HepG2 (cell line): ENCODE measurements around the gene PTPRD. TPM values are rescaled to one million over a fixed set of nuclear protein-coding genes. Genes with fewer than 3 reads are reported as not detected.

ENCODE experiments used
- ATAC-seq: fragments of 200-7000 bp; cut with Tn5 transposase; 3 replicates; pipeline ENCODE4 v1.9.1; 2020; ENCODE audit warnings: mild to moderate bottlenecking, moderate library complexity
- BruUV-seq: library from RNA; stranded (reverse); fragments of 400-500 nt; replicated peaks from 2 replicates; lab custom pipeline; 2021; lab: Mats Ljungman, UMichigan
- CTCF ChIA-PET: fragments of 300-600 bp; formaldehyde crosslinking; extraction: SDS; loops from one replicate; lab custom pipeline; 2021; ENCODE audit warnings: low total read pairs, inconsistent platforms, low intra/inter-chr PET ratio; lab: Yijun Ruan, JAX
- POLR2A ChIA-PET: fragments of 350-600 bp; sonication (Branson Sonifier 250); formaldehyde crosslinking; loops from one replicate; lab custom pipeline; 2020; ENCODE audit warnings: antibody characterized with exemption, inconsistent platforms; lab: Yijun Ruan, JAX
- DNase-seq: peaks from one replicate; pipeline ENCODE4 v3.0.0-alpha.2; 2015; ENCODE audit warnings: low spot score
- FAIRE-seq: peaks from 3 replicates; lab custom pipeline; 2011; peaks lifted over from hg19 to GRCh38; lab: Jason Lieb, UNC
- H2AFZ ChIP-seq: one replicate; pipeline ENCODE4 v1.6.1; 2011; ENCODE audit warnings: low read length, inconsistent platforms
- H3K27ac ChIP-seq: fragments of 300-600 bp; 3 replicates; pipeline ENCODE4 v1.8.0; 2011; ENCODE audit warnings: mixed run types, mild to moderate bottlenecking, mixed read lengths, low read length, inconsistent platforms; ENCODE audit not compliant: insufficient read depth; ENCODE audit errors: extremely low read length
- H3K27me3 ChIP-seq, 2 experiments: fragments of 200-600 bp in 1 of 2; 2 replicates in 1 of 2; 3 replicates in 1 of 2; pipeline versions ENCODE4 v1.6.0 to v1.8.0; 2011; ENCODE audit warnings: low read length in 2 of 2, mild to moderate bottlenecking in 2 of 2, moderate library complexity in 2 of 2, inconsistent platforms in 1 of 2; ENCODE audit not compliant: insufficient read depth in 2 of 2, control insufficient read depth in 1 of 2
- H3K36me3 ChIP-seq, 2 experiments: fragments of 200-600 bp in 1 of 2; replicated peaks in 1 of 2; 2 replicates in 1 of 2; 3 replicates in 1 of 2; pipeline versions ENCODE4 v1.5.1 to v1.8.0; 2011; ENCODE audit warnings: low read length in 2 of 2, inconsistent platforms in 1 of 2; ENCODE audit not compliant: insufficient read depth in 2 of 2, control insufficient read depth in 1 of 2
- H3K4me1 ChIP-seq: 2 replicates; pipeline ENCODE4 v1.5.1; 2012; ENCODE audit warnings: low read length, inconsistent platforms; ENCODE audit not compliant: insufficient read depth
- H3K4me2 ChIP-seq: 2 replicates; pipeline ENCODE4 v1.6.0; 2011; ENCODE audit warnings: low read depth, low read length, inconsistent platforms
- H3K4me3 ChIP-seq, 3 experiments: fragments of 200-600 bp in 1 of 3; sonication (generic), shearing (Covaris generic) in 1 of 3; replicated peaks in 1 of 3; 2 replicates each; pipeline ENCODE4 v1.5.1; 2011 to 2016; ENCODE audit warnings: low read length in 3 of 3, inconsistent platforms in 2 of 3, low read depth in 2 of 3, mild to moderate bottlenecking in 2 of 3, control low read depth in 1 of 3, mixed read lengths in 1 of 3; ENCODE audit not compliant: insufficient read depth in 1 of 3
- H3K79me2 ChIP-seq: one replicate; pipeline ENCODE4 v1.6.1; 2011; ENCODE audit warnings: low read length, inconsistent platforms; ENCODE audit not compliant: insufficient read depth
- H3K9ac ChIP-seq: 2 replicates; pipeline ENCODE4 v1.6.0; 2011; ENCODE audit warnings: mild to moderate bottlenecking, low read depth, low read length, inconsistent platforms; ENCODE audit not compliant: insufficient read depth
- H3K9me3 ChIP-seq: 2 replicates; pipeline ENCODE4 v1.5.1; 2012; ENCODE audit warnings: mild to moderate bottlenecking, low read length
- H4K20me1 ChIP-seq: 2 replicates; pipeline ENCODE4 v1.6.0; 2011; ENCODE audit warnings: inconsistent platforms, mild to moderate bottlenecking, low read length, moderate library complexity; ENCODE audit not compliant: insufficient read depth
- NFKB2 ChIP-seq: sonication (generic); formaldehyde crosslinking; IDR thresholded peaks from 2 replicates; pipeline ENCODE4 v1.4.0; 2020; ENCODE audit warnings: missing genetic modification reagents, borderline replicate concordance
- SMAD9 ChIP-seq: sonication (generic); formaldehyde crosslinking; IDR thresholded peaks from 2 replicates; pipeline ENCODE4 v1.5.1; 2020; ENCODE audit warnings: mild to moderate bottlenecking, missing genetic modification reagents
- TFAP4 ChIP-seq: sonication (generic); IDR thresholded peaks from 2 replicates; pipeline ENCODE4 v1.6.1; 2016; ENCODE audit warnings: low read depth, borderline replicate concordance
- TRAFD1 ChIP-seq: sonication (generic); formaldehyde crosslinking; IDR thresholded peaks from 2 replicates; pipeline ENCODE4 v1.5.1; 2020; ENCODE audit warnings: missing genetic modification reagents, mild to moderate bottlenecking, borderline replicate concordance
- U2AF2 ChIP-seq: fragments of 200-400 bp; formaldehyde crosslinking; IDR thresholded peaks from 2 replicates; pipeline ENCODE4 v1.6.1; 2017; ENCODE audit warnings: low read depth, mild to moderate bottlenecking, low read length
- ZBTB26 ChIP-seq: IDR thresholded peaks from 2 replicates; pipeline ENCODE4 v1.6.1; 2016; ENCODE audit warnings: missing compliant biosample characterization, missing genetic modification reagents, borderline replicate concordance
- WGBS: methylation state at CpG from one replicate; pipeline ENCODE4 v1.1.6; 2017; ENCODE audit warnings: low lambda C conversion rate; 5-methylcytosine and 5-hydroxymethylcytosine counted together
- in situ Hi-C: cut with HindIII; loops from 2 replicates; pipeline ENCODE4 v1.10.0; 2017; ENCODE audit warnings: low pct_unique_long_range_greater_than_20kb; ENCODE audit not compliant: extremely low pct_ligation_motif_present
- intact Hi-C: fragments of 100-400 bp; cut with micrococcal nuclease; formaldehyde crosslinking; loops from one replicate; pipeline ENCODE4 v1.10.0; 2022; ENCODE audit not compliant: unreplicated experiment
- polyA plus RNA-seq, 8 experiments: library from polyadenylated mRNA; depleted of rRNA in 3 of 8; stranded (reverse) in 7 of 8; unstranded in 1 of 8; fragments of >200 nt; fragmentation: Illumina TruSeq in 4 of 8; extraction: Trizol in 4 of 8; gene quantifications; 2 replicates each; pipeline versions ENCODE4 v1.2.1 to v1.2.3, GENCODE V29; 2011 to 2016; ENCODE audit warnings: low read depth in 4 of 8, missing spikeins in 1 of 8, mixed read lengths in 1 of 8; ENCODE audit not compliant: insufficient read depth in 1 of 8
- total RNA-seq, 5 experiments: library from RNA; depleted of rRNA; stranded (reverse); fragments of >200 nt; fragmentation: Illumina TruSeq; extraction: Trizol; gene quantifications; 2 replicates each; pipeline ENCODE4 v1.2.3, GENCODE V29; 2016; ENCODE audit warnings: low read depth in 1 of 5

PTPRD gene
- total and polyA plus RNA-seq, 2 of the 13 experiments (the other 11 are each of a cell fraction or from before 2014, with no cell fraction given) = 0.05 TPM; not detected in 1

- Histone ChIP-seq H3K79me2 (no peaks in the 10 kb centered on the region), H3K9me3 (no peaks in the 10 kb centered on the region), H4K20me1 (no peaks in the 10 kb centered on the region), H3K4me2 (no peak overlapping the region), H3K27ac (no peak overlapping the region), H2AFZ (no peak overlapping the region), H3K4me3 (no peak overlapping the region), H3K9ac (no peak overlapping the region), H3K36me3 (no peaks in the 10 kb centered on the region), H3K4me1 (no peaks in the 10 kb centered on the region), H3K27me3 (no peaks in the 10 kb centered on the region)
- FAIRE-seq (no peak), DNase-seq (no peak), ATAC-seq (no peak)
- intact Hi-C loops (no loop called here), in situ Hi-C loops (no loop called here)
- 22% methylated on average over 2 of the region's 2 CpGs for WGBS
- no TSS peak for BruUV-seq
- ChIA-PET POLR2A (no interaction called here), CTCF (no interaction called here)
- TF ChIP-seq NFKB2 (no peak), TRAFD1 (CRISPR knock-in tag) (no peak), SMAD9 (CRISPR knock-in tag) (no peak), TFAP4 (no peak), U2AF2 (no peak), ZBTB26 (CRISPR knock-in tag) (no peak)
Observed at GRCh38 chr9:10236161-10236560, 376.6 kb downstream of the PTPRD start.
